SK-N-SH (cell line): Measurements from ENCODE around the gene EPB41L2. TPM values are rescaled to one million over a fixed set of nuclear protein-coding genes. Genes with fewer than 3 reads are reported as not detected.

Experiments used
- CTCF ChIA-PET: fragments of 300-600, 350-600 bp; formaldehyde crosslinking; extraction: SDS; loops from one replicate; lab custom pipeline; 2021; lab: Yijun Ruan, JAX
- POLR2A ChIA-PET: fragments of 350-600 bp; sonication (Branson Sonifier 250); formaldehyde crosslinking; extraction: SDS; loops from one replicate; lab custom pipeline; 2020; ENCODE audit warnings: antibody characterized with exemption, inconsistent platforms; lab: Yijun Ruan, JAX
- DNase-seq: peaks from one replicate; pipeline ENCODE4 v3.0.0; 2012
- H2AFZ ChIP-seq: fragments of 200-600 bp; sonication (generic); 2 replicates; pipeline ENCODE4 v1.8.1; 2016; ENCODE audit warnings: antibody characterized with exemption, mild to moderate bottlenecking, low read depth
- H3F3A ChIP-seq: fragments of 200-600 bp; sonication (generic); replicated peaks from 2 replicates; pipeline ENCODE3; 2016; ENCODE audit warnings: antibody characterized with exemption, mild to moderate bottlenecking; ENCODE audit not compliant: insufficient read depth
- H3K27ac ChIP-seq, 2 experiments: fragments of 200-500 bp in 1 of 2; fragments of 200-600 bp in 1 of 2; sonication (Bioruptor generic) in 1 of 2; sonication (generic), shearing (Covaris generic) in 1 of 2; 2 replicates each; pipeline versions ENCODE4 v1.5.1 to v1.6.1; 2014 to 2016; ENCODE audit warnings: low read depth in 2 of 2, inconsistent platforms in 1 of 2, low read length in 1 of 2, mild to moderate bottlenecking in 1 of 2, mixed read lengths in 1 of 2
- H3K27me3 ChIP-seq: fragments of 200-600 bp; sonication (generic), shearing (Covaris generic); 2 replicates; pipeline ENCODE4 v1.6.1; 2016; ENCODE audit warnings: mixed run types; ENCODE audit not compliant: insufficient read depth
- H3K36me3 ChIP-seq, 2 experiments: fragments of 200-500 bp in 1 of 2; fragments of 200-600 bp in 1 of 2; sonication (Bioruptor generic) in 1 of 2; sonication (generic) in 1 of 2; replicated peaks in 1 of 2; 2 replicates each; pipeline versions ENCODE3 to v1.5.1; 2014 to 2016; ENCODE audit warnings: low read length in 1 of 2, mild to moderate bottlenecking in 1 of 2; ENCODE audit not compliant: insufficient read depth in 2 of 2, control insufficient read depth in 1 of 2
- H3K4me1 ChIP-seq, 2 experiments: fragments of 200-500 bp in 1 of 2; fragments of 200-600 bp in 1 of 2; sonication (Bioruptor generic) in 1 of 2; sonication (generic), shearing (Covaris generic) in 1 of 2; 2 replicates each; pipeline versions ENCODE4 v1.5.1 to v1.6.1; 2014 to 2016; ENCODE audit warnings: low read depth in 1 of 2, low read length in 1 of 2, mixed run types in 1 of 2; ENCODE audit not compliant: insufficient read depth in 2 of 2, control insufficient read depth in 1 of 2
- H3K4me2 ChIP-seq: fragments of 200-600 bp; sonication (generic), shearing (Covaris generic); 2 replicates; pipeline ENCODE4 v1.6.1; 2017; ENCODE audit warnings: mixed run types
- H3K4me3 ChIP-seq, 2 experiments: fragments of 200-500 bp in 1 of 2; fragments of 200-600 bp in 1 of 2; sonication (Bioruptor generic) in 1 of 2; sonication (generic), shearing (Covaris generic) in 1 of 2; 2 replicates each; pipeline versions ENCODE4 v1.5.1 to v1.8.1; 2014 to 2016; ENCODE audit warnings: low read depth in 2 of 2, inconsistent platforms in 1 of 2, low read length in 1 of 2, mild to moderate bottlenecking in 1 of 2, mixed read lengths in 1 of 2, moderate library complexity in 1 of 2
- H3K79me2 ChIP-seq: fragments of 200-600 bp; sonication (generic); 2 replicates; pipeline ENCODE4 v1.8.1; 2017; ENCODE audit warnings: mild to moderate bottlenecking; ENCODE audit not compliant: insufficient read depth
- H3K9ac ChIP-seq: fragments of 200-600 bp; sonication (generic); 2 replicates; pipeline ENCODE4 v1.6.1; 2017; ENCODE audit warnings: mixed run types
- H3K9me2 ChIP-seq: fragments of 200-600 bp; sonication (generic); 2 replicates; pipeline ENCODE4 v1.6.1; 2017; ENCODE audit warnings: mixed run types
- H3K9me3 ChIP-seq: fragments of 200-600 bp; sonication (generic); 2 replicates; pipeline ENCODE4 v1.6.1; 2017; ENCODE audit warnings: mixed run types, mild to moderate bottlenecking, moderate library complexity
- H4K20me1 ChIP-seq: fragments of 200-600 bp; sonication (generic); 2 replicates; pipeline ENCODE4 v1.6.1; 2017; ENCODE audit warnings: mild to moderate bottlenecking, mixed run types; ENCODE audit not compliant: insufficient read depth
- ELF1 ChIP-seq: IDR thresholded peaks from 2 replicates; pipeline ENCODE4 v1.4.0; 2012
- EP300 ChIP-seq, 2 experiments: IDR thresholded peaks; 2 replicates each; pipeline versions ENCODE4 v1.4.0 to v1.6.1; 2012; ENCODE audit warnings: borderline replicate concordance in 1 of 2, low read depth in 1 of 2, low read length in 1 of 2
- EZH2phosphoT487 ChIP-seq: fragments of 200-600 bp; sonication (generic); IDR thresholded peaks from 2 replicates; pipeline ENCODE4 v1.6.1; 2017; ENCODE audit warnings: low read depth, mixed run types, mild to moderate bottlenecking, antibody characterized with exemption, moderate library complexity, borderline replicate concordance
- FOSL2 ChIP-seq: IDR thresholded peaks from 2 replicates; pipeline ENCODE4 v1.4.0; 2012; ENCODE audit warnings: low read depth, mild to moderate bottlenecking, moderate library complexity, borderline replicate concordance
- FOXM1 ChIP-seq: IDR thresholded peaks from 2 replicates; pipeline ENCODE4 v1.4.0; 2012; ENCODE audit warnings: low read depth, mild to moderate bottlenecking
- GABPA ChIP-seq: IDR thresholded peaks from 2 replicates; pipeline ENCODE4 v1.4.0; 2012; ENCODE audit warnings: low read depth, mild to moderate bottlenecking
- POLR2AphosphoS5 ChIP-seq: IDR thresholded peaks from 2 replicates; pipeline ENCODE4 v1.6.1; 2012; ENCODE audit warnings: low read depth, low read length
- RFX5 ChIP-seq: IDR thresholded peaks from 2 replicates; pipeline ENCODE4 v1.6.1; 2012; ENCODE audit warnings: mild to moderate bottlenecking, improper control_type of control experiment, low read length
- RXRA ChIP-seq: IDR thresholded peaks from 2 replicates; pipeline ENCODE4 v1.4.0; 2012; ENCODE audit warnings: low read depth, mild to moderate bottlenecking, borderline replicate concordance
- TAF1 ChIP-seq: IDR thresholded peaks from 2 replicates; pipeline ENCODE4 v1.6.1; 2012; ENCODE audit warnings: low read depth, mild to moderate bottlenecking, low read length, moderate library complexity, borderline replicate concordance
- TCF12 ChIP-seq: IDR thresholded peaks from 2 replicates; pipeline ENCODE4 v1.4.0; 2012
- TEAD4 ChIP-seq: IDR thresholded peaks from 2 replicates; pipeline ENCODE4 v1.4.0; 2012; ENCODE audit warnings: mild to moderate bottlenecking, borderline replicate concordance; ENCODE audit not compliant: insufficient read depth
- YY1 ChIP-seq: IDR thresholded peaks from 2 replicates; pipeline ENCODE4 v1.4.0; 2012; ENCODE audit warnings: low read depth, mild to moderate bottlenecking
- WGBS: methylation state at CpG from one replicate; pipeline ENCODE4 v1.1.6; 2017; ENCODE audit warnings: low lambda C conversion rate; 5-methylcytosine and 5-hydroxymethylcytosine counted together
- polyA plus RNA-seq, 3 experiments: library from polyadenylated mRNA; depleted of rRNA; stranded (reverse); fragments of >200 nt; gene quantifications; 2 replicates each; pipeline ENCODE4 v1.2.3, GENCODE V29; 2012
- TF ChIP-seq, protein P1 (sequence below): IDR thresholded peaks from 2 replicates; pipeline ENCODE4; 2012
- TF ChIP-seq, protein P2 (sequence below): IDR thresholded peaks from 2 replicates; pipeline ENCODE4 v1.4.0; 2012; ENCODE audit warnings: low read depth

EPB41L2 gene
- polyA plus RNA-seq, 1 of the 3 experiments (the other 2 are of a cell fraction): 1.4 TPM

DNA sequence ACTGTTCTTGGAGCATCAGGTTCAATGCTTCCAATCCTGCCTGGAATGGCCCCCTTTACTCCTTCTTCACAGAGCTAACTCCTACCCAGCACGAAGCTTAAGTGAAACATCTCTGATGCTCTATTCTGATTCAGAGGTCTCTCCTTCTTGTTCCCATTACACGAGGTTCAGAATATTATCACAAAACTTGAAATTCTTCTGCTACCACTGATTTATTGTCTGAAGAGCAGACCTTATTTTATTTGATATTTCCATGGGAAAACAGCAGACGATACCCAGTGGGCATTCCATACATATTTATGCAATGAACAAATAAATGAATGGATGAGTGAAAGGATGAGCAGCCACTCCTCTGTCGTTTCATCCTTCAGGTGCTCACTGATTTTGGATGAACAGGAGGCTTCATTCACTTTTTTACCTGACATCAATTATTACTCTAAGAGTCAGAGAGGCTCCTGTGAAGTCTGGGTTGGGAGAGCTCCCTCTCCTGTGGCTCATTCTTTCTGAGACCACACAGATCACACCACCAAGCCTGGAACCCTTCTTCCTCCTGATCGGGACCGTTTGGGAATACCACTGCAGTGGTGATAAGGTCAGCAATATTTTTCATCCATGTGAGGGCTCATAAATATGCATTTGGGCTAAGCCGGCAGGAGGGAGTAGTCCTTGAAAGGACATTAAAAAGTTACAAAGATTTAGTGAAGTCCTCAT, 210.0 kb downstream of the EPB41L2 start:
- Histone ChIP-seq H3K9ac (peak overlapping the region; percentile 3; the same call in 1 of the 2 replicates), H3K9me3 (peaks cover 4% of the 10 kb centered on the region; the same call in 1 of the 2 replicates), H3K79me2 (no peaks in the 10 kb centered on the region), H3K9me2 (no peaks in the 10 kb centered on the region), H3K4me3 (no peak overlapping the region; a peak in 1 of 4 replicates), H3K27ac (peak overlapping the region in 1 of 2 experiments; percentile 44; a peak in 2 of 4 replicates), H4K20me1 (no peaks in the 10 kb centered on the region), H2AFZ (no peak overlapping the region), H3F3A (peaks cover 5% of the 10 kb centered on the region), H3K4me2 (peak overlapping the region; percentile 67), H3K36me3 (no peaks in the 10 kb centered on the region), H3K27me3 (no peaks in the 10 kb centered on the region), H3K4me1 (peaks cover 0 to 6% of the 10 kb centered on the region in 2 experiments; a peak in 1 of 4 replicates)
- ChIA-PET CTCF (interaction anchor here (0.6 to 1.8 kb wide), 2 partner anchors 19 to 924 kb away, joined by 3 to 6 read pairs; no protein-coding TSS in a partner anchor), POLR2A (no interaction called here)
- 10% methylated on average over 7 of the region's 7 CpGs for WGBS
- DNase-seq: no peak
- TF ChIP-seq, protein P1, sequence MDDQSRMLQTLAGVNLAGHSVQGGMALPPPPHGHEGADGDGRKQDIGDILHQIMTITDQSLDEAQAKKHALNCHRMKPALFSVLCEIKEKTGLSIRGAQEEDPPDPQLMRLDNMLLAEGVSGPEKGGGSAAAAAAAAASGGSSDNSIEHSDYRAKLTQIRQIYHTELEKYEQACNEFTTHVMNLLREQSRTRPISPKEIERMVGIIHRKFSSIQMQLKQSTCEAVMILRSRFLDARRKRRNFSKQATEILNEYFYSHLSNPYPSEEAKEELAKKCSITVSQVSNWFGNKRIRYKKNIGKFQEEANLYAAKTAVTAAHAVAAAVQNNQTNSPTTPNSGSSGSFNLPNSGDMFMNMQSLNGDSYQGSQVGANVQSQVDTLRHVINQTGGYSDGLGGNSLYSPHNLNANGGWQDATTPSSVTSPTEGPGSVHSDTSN: peak; percentile 46
- TF ChIP-seq TCF12 (peak; percentile 23; the same call in 1 of the 2 replicates), FOXM1 (no peak), RFX5 (no peak)
- TF ChIP-seq, protein P2, sequence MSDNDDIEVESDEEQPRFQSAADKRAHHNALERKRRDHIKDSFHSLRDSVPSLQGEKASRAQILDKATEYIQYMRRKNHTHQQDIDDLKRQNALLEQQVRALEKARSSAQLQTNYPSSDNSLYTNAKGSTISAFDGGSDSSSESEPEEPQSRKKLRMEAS: no peak

DNA sequence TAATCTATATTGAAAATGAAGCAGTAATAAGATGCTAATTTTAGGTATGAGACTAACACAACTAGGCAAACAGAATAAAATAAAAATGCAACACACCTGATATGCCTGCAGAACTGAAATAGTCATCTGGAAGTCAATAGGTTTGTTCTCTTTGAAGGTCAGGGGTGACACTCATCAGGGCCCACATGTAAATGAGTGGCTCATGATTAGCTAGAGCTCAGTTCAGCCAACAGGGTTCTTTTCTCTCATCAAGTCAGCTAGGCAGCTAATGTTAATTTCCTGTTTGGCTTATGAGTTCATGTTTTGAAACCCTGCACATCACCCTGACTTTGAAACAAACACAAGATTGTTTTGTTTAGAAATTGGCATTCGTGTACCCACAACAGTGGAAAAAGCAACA, 212.0 kb downstream of the EPB41L2 start:
- Histone ChIP-seq H3K9ac (no peak overlapping the region), H3K9me2 (no peaks in the 10 kb centered on the region), H3K9me3 (peaks cover 2% of the 10 kb centered on the region; the same call in 1 of the 2 replicates), H3K79me2 (no peaks in the 10 kb centered on the region), H4K20me1 (no peaks in the 10 kb centered on the region), H3K4me1 (peaks cover 0 to 6% of the 10 kb centered on the region in 2 experiments; a peak in 1 of 4 replicates), H3K27ac (no peak overlapping the region), H3K27me3 (no peaks in the 10 kb centered on the region), H3K4me3 (no peak overlapping the region), H3K4me2 (no peak overlapping the region), H3K36me3 (no peaks in the 10 kb centered on the region), H3F3A (peaks cover 5% of the 10 kb centered on the region), H2AFZ (no peak overlapping the region)
- 76% methylated on average over 1 of the region's 1 CpG for WGBS
- TF ChIP-seq GABPA: no peak
- no peak for DNase-seq
- POLR2A ChIA-PET: no interaction called here
- CTCF ChIA-PET: interaction anchor here (1.8 kb wide), 1 partner anchor 21 kb away, joined by 6 read pairs; no protein-coding TSS in a partner anchor

DNA sequence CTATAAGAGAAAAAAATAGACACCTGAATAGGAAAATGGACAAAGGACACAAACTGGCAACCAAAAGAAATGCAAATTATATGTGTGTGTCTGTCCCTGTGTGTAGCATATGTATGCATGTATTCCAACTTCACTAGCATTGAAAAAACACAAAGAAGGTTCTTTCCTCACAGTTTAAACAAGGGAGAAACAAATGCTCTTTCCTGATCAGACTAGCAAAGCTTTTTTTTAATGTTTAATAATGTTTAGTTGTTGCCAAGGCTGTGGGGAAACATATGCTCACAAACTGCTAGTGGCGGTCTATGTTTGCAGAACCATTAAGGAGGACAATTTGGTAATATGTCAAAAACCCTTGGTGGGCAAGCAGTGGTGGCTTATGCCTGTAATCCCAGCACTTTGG, 213.5 kb downstream of the EPB41L2 start:
- Histone ChIP-seq H3K79me2 (no peaks in the 10 kb centered on the region), H3K9ac (no peak overlapping the region), H3K27me3 (no peaks in the 10 kb centered on the region), H3K4me2 (no peak overlapping the region), H3K27ac (no peak overlapping the region), H4K20me1 (no peaks in the 10 kb centered on the region), H3K36me3 (no peaks in the 10 kb centered on the region), H3K9me2 (no peaks in the 10 kb centered on the region), H3F3A (peaks cover 5% of the 10 kb centered on the region), H3K4me1 (peaks cover 0 to 6% of the 10 kb centered on the region in 2 experiments; a peak in 1 of 4 replicates), H2AFZ (no peak overlapping the region), H3K4me3 (no peak overlapping the region), H3K9me3 (no peaks in the 10 kb centered on the region)
- no peak for DNase-seq
- ChIA-PET CTCF (no interaction called here), POLR2A (no interaction called here)
- 85% methylated on average over 1 of the region's 1 CpG for WGBS
- no peak for TF ChIP-seq RXRA
- no peak for TF ChIP-seq EP300 (IDR thresholded peaks at IDR 0.05; ENCODE audit: borderline replicate concordance in 1 of 2, low read depth in 1 of 2, low read length in 1 of 2)
- TF ChIP-seq POLR2AphosphoS5: no peak
- TF ChIP-seq TAF1: no peak
- no peak for TF ChIP-seq EZH2phosphoT487
- no peak for TF ChIP-seq ELF1
- no peak for TF ChIP-seq FOSL2
- TF ChIP-seq GABPA: no peak
- TF ChIP-seq RFX5: no peak
- TF ChIP-seq YY1: no peak
- TF ChIP-seq, protein P1: no peak
- TF ChIP-seq TEAD4: no peak
